ENCODE measurements around the gene IFT27. TPM values are rescaled to one million over a fixed set of nuclear protein-coding genes. Genes with fewer than 3 reads are reported as not detected.

IFT27 gene
- total and polyA plus RNA-seq, 2 experiments from 2014 or later, result 28.5 to 63.5 TPM

GRCh38 chr22:36768141-36768540 lies 7.8 kb downstream of the IFT27 start (continued):
- TF ChIP-seq, protein P1, sequence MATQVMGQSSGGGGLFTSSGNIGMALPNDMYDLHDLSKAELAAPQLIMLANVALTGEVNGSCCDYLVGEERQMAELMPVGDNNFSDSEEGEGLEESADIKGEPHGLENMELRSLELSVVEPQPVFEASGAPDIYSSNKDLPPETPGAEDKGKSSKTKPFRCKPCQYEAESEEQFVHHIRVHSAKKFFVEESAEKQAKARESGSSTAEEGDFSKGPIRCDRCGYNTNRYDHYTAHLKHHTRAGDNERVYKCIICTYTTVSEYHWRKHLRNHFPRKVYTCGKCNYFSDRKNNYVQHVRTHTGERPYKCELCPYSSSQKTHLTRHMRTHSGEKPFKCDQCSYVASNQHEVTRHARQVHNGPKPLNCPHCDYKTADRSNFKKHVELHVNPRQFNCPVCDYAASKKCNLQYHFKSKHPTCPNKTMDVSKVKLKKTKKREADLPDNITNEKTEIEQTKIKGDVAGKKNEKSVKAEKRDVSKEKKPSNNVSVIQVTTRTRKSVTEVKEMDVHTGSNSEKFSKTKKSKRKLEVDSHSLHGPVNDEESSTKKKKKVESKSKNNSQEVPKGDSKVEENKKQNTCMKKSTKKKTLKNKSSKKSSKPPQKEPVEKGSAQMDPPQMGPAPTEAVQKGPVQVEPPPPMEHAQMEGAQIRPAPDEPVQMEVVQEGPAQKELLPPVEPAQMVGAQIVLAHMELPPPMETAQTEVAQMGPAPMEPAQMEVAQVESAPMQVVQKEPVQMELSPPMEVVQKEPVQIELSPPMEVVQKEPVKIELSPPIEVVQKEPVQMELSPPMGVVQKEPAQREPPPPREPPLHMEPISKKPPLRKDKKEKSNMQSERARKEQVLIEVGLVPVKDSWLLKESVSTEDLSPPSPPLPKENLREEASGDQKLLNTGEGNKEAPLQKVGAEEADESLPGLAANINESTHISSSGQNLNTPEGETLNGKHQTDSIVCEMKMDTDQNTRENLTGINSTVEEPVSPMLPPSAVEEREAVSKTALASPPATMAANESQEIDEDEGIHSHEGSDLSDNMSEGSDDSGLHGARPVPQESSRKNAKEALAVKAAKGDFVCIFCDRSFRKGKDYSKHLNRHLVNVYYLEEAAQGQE (IDR thresholded peaks at IDR 0.05; ENCODE audit: unreplicated experiment), result no peak
- no peak for TF ChIP-seq ZNF462 (CRISPR knock-in tag; IDR thresholded peaks at IDR 0.05)

DNA sequence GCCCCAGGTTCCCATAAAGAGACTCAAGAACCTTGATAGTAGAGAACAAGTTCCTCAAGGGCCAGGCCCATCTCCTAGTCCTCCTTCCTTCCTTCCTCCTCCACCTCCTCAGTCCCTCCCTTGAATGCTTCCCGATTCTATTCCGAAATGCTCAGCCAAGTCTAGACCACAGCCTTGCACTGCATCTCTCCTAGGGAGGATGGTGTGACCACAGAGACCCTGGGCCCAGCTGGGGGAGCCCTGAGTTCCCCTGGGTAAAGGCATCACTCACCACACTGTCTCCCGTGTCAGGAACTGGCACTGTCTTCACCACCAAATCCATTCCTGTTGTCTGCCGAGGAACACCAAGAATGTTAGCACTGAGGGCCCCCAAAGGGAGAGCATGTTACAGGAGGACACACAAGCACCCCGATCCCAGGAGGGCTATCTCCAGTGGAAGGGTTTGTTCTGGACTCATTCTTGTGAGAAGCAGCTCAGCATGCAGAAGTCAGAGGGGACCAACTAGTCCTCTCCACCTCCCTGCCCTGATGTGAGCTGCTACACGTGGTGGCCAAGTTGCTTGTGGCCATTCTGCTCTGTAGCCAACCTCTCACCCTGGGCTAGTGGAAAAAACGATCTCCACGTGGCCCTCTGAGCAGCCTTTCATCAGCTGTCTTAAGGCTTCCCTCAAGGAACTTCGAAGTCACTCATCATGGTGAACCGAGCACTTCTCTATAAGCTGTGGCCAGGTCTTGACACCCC lies 8.7 kb downstream of the IFT27 start:
- H3K79me2 ChIP-seq (replicated peaks; ENCODE audit: insufficient read depth), result no peaks in the 10 kb centered on the region
- no peaks in the 10 kb centered on the region; the same call in 1 of the 2 replicates for H4K20me1 ChIP-seq (replicated peaks; ENCODE audit: insufficient read depth)
- Mint-ChIP-seq H3K27ac (no peak overlapping the region), H3K36me3 (ENCODE audit: low read depth) (peaks cover 27% of the 10 kb centered on the region), H3K9me3 (no peaks in the 10 kb centered on the region), H3K27me3 (ENCODE audit: insufficient read depth, low read depth, poor library complexity) (peaks cover 12% of the 10 kb centered on the region), H3K4me3 (no peak overlapping the region), H3K4me1 (peaks cover 25% of the 10 kb centered on the region)
- H3K27me3 ChIP-seq (ENCODE audit: insufficient read depth), result no peaks in the 10 kb centered on the region
- ATAC-seq, result no peak
- no peak overlapping the region for H3K4me3 ChIP-seq
- no peak overlapping the region for H2AFZ ChIP-seq
- no peaks in the 10 kb centered on the region for H3F3A ChIP-seq (replicated peaks; ENCODE audit: low read depth)
- H3K27ac ChIP-seq (ENCODE audit: low read depth), result no peak overlapping the region
- H3K9me2 ChIP-seq (ENCODE audit: insufficient read depth), result no peaks in the 10 kb centered on the region
- no peaks in the 10 kb centered on the region for H3K36me3 ChIP-seq (ENCODE audit: insufficient read depth)
- no peak overlapping the region for H3K4me2 ChIP-seq
- H3K4me1 ChIP-seq (ENCODE audit: insufficient read depth), result no peaks in the 10 kb centered on the region
- no peak for DNase-seq (ENCODE audit: low spot score)
- TF ChIP-seq ZNF114 (CRISPR knock-in tag; IDR thresholded peaks at IDR 0.05), result no peak
- TF ChIP-seq EZH2phosphoT487 (IDR thresholded peaks at IDR 0.05; ENCODE audit: unreplicated experiment), result no peak
- TF ChIP-seq, protein P2, sequence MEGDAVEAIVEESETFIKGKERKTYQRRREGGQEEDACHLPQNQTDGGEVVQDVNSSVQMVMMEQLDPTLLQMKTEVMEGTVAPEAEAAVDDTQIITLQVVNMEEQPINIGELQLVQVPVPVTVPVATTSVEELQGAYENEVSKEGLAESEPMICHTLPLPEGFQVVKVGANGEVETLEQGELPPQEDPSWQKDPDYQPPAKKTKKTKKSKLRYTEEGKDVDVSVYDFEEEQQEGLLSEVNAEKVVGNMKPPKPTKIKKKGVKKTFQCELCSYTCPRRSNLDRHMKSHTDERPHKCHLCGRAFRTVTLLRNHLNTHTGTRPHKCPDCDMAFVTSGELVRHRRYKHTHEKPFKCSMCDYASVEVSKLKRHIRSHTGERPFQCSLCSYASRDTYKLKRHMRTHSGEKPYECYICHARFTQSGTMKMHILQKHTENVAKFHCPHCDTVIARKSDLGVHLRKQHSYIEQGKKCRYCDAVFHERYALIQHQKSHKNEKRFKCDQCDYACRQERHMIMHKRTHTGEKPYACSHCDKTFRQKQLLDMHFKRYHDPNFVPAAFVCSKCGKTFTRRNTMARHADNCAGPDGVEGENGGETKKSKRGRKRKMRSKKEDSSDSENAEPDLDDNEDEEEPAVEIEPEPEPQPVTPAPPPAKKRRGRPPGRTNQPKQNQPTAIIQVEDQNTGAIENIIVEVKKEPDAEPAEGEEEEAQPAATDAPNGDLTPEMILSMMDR (conservative IDR thresholded peaks at IDR 0.05; ENCODE audit: low read depth in 2 of 2), result no peak

Data from GM23338 (cell line).